Activated CD8-positive, alpha-beta T cell treated with anti-CD3 and anti-CD28 coated beads for 36 hours (primary cell): ENCODE results near the gene SRRM1. TPM values are rescaled to one million over a fixed set of nuclear protein-coding genes. Genes with fewer than 3 reads are reported as not detected.

Source experiments
- ATAC-seq: fragments of 200-7000 bp; cut with Tn5 transposase; one replicate; pipeline ENCODE4 v1.10.0; 2021; ENCODE audit warnings: mild to moderate bottlenecking, moderate library complexity
- CTCF ChIA-PET: fragments of 350-600 bp; sonication (Branson Sonifier 250); formaldehyde crosslinking; loops from one replicate; lab custom pipeline; 2021; ENCODE audit warnings: antibody characterized with exemption; lab: Charles Lee
- POLR2A ChIA-PET: fragments of 350-600 bp; sonication (Branson Sonifier 250); formaldehyde crosslinking; loops from one replicate; lab custom pipeline; 2021; ENCODE audit warnings: antibody characterized with exemption; lab: Charles Lee
- DNase-seq: peaks from one replicate; pipeline ENCODE4 v3.0.0-alpha.2; 2020
- H3K27ac Mint-ChIP-seq: one replicate; pipeline ENCODE4 v1.8.0; 2021; ENCODE audit warnings: mild to moderate bottlenecking, mixed read lengths
- H3K27me3 Mint-ChIP-seq: one replicate; pipeline ENCODE4 v1.8.0; 2021; ENCODE audit warnings: mixed read lengths
- H3K36me3 Mint-ChIP-seq: one replicate; pipeline ENCODE4 v1.8.0; 2021; ENCODE audit warnings: low read depth, mixed read lengths
- H3K4me1 Mint-ChIP-seq: one replicate; pipeline ENCODE4 v1.8.0; 2021; ENCODE audit warnings: low read depth, mixed read lengths
- H3K4me3 Mint-ChIP-seq: one replicate; pipeline ENCODE4 v1.8.0; 2021; ENCODE audit warnings: mild to moderate bottlenecking, moderate library complexity, mixed read lengths
- H3K9me3 Mint-ChIP-seq: one replicate; pipeline ENCODE4 v1.8.0; 2021; ENCODE audit warnings: mixed read lengths
- CTCF ChIP-seq: fragments of 200-600 bp; IDR thresholded peaks from one replicate; pipeline ENCODE4 v1.8.0; 2022; ENCODE audit warnings: antibody characterized with exemption, mild to moderate bottlenecking
- intact Hi-C: fragments of 100-400 bp; cut with micrococcal nuclease; formaldehyde crosslinking; loops from one replicate; pipeline ENCODE4 v1.10.0; 2022
- total RNA-seq, 2 experiments: library from RNA; stranded (reverse); gene quantifications; one replicate each; pipeline ENCODE4 v1.2.3, GENCODE V29; 2021

The SRRM1 gene, protein sequence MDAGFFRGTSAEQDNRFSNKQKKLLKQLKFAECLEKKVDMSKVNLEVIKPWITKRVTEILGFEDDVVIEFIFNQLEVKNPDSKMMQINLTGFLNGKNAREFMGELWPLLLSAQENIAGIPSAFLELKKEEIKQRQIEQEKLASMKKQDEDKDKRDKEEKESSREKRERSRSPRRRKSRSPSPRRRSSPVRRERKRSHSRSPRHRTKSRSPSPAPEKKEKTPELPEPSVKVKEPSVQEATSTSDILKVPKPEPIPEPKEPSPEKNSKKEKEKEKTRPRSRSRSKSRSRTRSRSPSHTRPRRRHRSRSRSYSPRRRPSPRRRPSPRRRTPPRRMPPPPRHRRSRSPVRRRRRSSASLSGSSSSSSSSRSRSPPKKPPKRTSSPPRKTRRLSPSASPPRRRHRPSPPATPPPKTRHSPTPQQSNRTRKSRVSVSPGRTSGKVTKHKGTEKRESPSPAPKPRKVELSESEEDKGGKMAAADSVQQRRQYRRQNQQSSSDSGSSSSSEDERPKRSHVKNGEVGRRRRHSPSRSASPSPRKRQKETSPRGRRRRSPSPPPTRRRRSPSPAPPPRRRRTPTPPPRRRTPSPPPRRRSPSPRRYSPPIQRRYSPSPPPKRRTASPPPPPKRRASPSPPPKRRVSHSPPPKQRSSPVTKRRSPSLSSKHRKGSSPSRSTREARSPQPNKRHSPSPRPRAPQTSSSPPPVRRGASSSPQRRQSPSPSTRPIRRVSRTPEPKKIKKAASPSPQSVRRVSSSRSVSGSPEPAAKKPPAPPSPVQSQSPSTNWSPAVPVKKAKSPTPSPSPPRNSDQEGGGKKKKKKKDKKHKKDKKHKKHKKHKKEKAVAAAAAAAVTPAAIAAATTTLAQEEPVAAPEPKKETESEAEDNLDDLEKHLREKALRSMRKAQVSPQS
- 100 to 1,000 TPM; 256 to 263 TPM for total RNA-seq

DNA sequence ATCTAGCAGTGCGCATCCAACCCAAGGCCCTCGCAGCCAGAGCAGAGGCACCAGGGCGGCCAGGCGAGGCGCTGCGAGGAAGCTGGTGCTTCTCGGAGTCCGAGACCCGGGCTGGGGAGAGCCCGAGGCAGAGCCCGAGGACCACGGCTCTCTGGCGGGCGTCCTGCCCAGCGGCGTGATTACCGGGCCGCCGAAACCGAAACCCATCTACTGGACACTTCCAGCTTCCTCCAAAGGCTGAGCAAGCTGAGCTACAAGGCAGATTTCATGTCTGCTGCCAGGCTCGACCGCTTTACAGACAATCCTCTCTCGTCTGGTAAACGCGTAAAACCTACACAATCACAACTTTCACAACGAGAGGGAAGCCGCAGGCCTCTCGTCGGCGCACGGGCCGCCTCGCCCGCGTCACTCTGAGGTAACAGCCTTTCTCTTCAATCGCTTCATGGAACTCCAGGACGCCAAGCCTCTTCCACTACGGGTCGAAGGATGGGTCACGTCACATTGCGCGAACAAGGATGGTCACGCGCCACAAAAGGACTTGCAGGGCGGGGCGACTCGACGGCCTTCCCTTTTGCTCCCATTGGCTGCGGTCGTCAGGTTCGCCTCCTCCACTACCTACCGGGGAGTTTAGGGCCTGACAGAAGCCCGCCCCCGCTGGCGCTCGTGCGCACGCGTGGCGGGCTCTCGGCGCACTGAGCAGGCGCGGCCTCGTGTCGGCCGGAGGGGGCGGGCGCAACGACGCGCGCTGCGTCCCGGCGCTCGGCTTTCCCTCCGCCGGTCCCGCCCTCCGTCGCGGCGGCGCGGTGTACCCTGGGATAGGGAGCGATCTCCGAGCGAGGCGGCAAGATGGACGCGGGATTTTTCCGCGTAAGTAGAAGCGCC is at the start of gene SRRM1:
Gene SRRM1 (plus strand): TSS at position 822 of the 882 bp plus-strand sequence. CDS start 25 bp downstream, at position 847.
- intact Hi-C loops = no loop called here
- Mint-ChIP-seq H3K27me3 (no peaks in the 10 kb centered on the region), H3K4me3 (peak within 1 kb of the TSS; percentile 83), H3K36me3 (peaks cover 33% of the 10 kb centered on the region), H3K27ac (peak within 1 kb of the TSS; percentile 97), H3K9me3 (no peaks in the 10 kb centered on the region), H3K4me1 (peaks cover 40% of the 10 kb centered on the region)
- POLR2A ChIA-PET = interaction anchor here (0.5 to 2.0 kb wide), 18 partner anchors 11 to 600 kb away, joined by 3 to 8 read pairs (median 4); partner anchors contain the start of genes NIPAL3, RCAN3 and SYF2
- TF ChIP-seq CTCF = no peak
- peak; percentile 92 for ATAC-seq
- peak; percentile 100 for DNase-seq
- CTCF ChIA-PET = interaction anchor here (0.6 to 3.0 kb wide), 7 partner anchors 101 to 492 kb away, joined by 3 to 9 read pairs (median 4); partner anchors contain the start of genes IFNLR1 and STPG1

DNA sequence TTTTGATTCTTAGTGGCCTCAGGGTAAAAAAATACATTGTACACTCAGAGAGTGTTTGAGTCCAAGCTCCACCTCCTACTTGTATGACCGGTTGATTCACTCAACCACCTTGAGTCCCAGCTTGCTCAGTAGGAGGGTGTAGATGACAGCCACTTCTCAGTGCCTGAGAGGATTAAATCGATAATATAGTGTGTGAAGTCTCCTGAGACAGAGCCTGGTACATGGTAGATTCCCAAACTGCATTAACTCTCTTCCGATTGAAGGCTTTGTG is 48.8 kb upstream of the SRRM1 start:
- Mint-ChIP-seq H3K27me3 (peaks cover 3% of the 10 kb centered on the region), H3K27ac (no peak overlapping the region), H3K4me1 (no peaks in the 10 kb centered on the region), H3K36me3 (no peaks in the 10 kb centered on the region), H3K4me3 (no peak overlapping the region), H3K9me3 (no peaks in the 10 kb centered on the region)
- ATAC-seq (peak; percentile 27), DNase-seq (no peak)
- CTCF ChIA-PET = interaction anchor here (1.6 kb wide), 1 partner anchor 203 kb away, joined by 4 read pairs; no protein-coding TSS in a partner anchor
- intact Hi-C loops = loop anchor here (5.0 kb wide), 1 partner anchor 38 kb away; no protein-coding TSS in a partner anchor
- no peak for TF ChIP-seq CTCF
- POLR2A ChIA-PET = no interaction called here

GRCh38 chr1:24596401-24596880 is 46.7 kb upstream of the SRRM1 start:
- no peaks in the 10 kb centered on the region for H3K36me3 Mint-ChIP-seq
- H3K4me1 Mint-ChIP-seq = no peaks in the 10 kb centered on the region
- no peaks in the 10 kb centered on the region for H3K9me3 Mint-ChIP-seq
- DNase-seq = no peak
- CTCF ChIA-PET = interaction anchor here (1.0 to 1.6 kb wide), 3 partner anchors 9 to 205 kb away, joined by 3 to 7 read pairs (median 4); no protein-coding TSS in a partner anchor
- ATAC-seq = no peak
- H3K4me3 Mint-ChIP-seq = no peak overlapping the region
- POLR2A ChIA-PET = interaction anchor here (0.6 kb wide), 1 partner anchor 47 kb away, joined by 3 read pairs; no protein-coding TSS in a partner anchor
- intact Hi-C loops = no loop called here
- peaks cover 3% of the 10 kb centered on the region for H3K27me3 Mint-ChIP-seq
- no peak for TF ChIP-seq CTCF
- no peak overlapping the region for H3K27ac Mint-ChIP-seq

DNA sequence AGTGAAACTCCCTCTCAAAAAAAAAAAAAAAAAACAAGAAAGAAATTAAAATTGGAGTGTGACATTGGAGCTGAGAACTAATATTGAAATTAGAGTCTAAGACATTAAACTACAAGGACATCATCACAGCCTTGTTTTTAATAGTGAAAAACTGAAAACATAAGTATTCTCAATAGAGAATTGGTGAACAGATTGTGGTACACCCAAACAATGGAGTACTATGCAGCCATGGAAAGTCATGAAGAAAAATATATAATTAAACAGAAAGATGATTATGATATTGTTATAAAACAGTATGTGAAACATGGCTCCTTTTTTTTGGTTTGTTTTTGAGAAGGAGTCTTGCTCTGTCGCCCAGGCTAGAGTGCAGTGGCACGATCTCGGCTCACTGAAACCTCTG is 43.8 kb upstream of the SRRM1 start:
- Mint-ChIP-seq H3K4me3 (no peak overlapping the region), H3K4me1 (no peaks in the 10 kb centered on the region), H3K27ac (no peak overlapping the region), H3K9me3 (no peaks in the 10 kb centered on the region), H3K27me3 (peaks cover 3% of the 10 kb centered on the region), H3K36me3 (no peaks in the 10 kb centered on the region)
- POLR2A ChIA-PET = no interaction called here
- TF ChIP-seq CTCF = no peak
- ATAC-seq (no peak), DNase-seq (no peak)
- CTCF ChIA-PET = no interaction called here
- intact Hi-C loops = no loop called here
